ENCODE measurements around the gene FOXP3. TPM values are rescaled to one million over a fixed set of nuclear protein-coding genes. Genes with fewer than 3 reads are reported as not detected.

Gene FOXP3
- polyA plus RNA-seq, 4 donors: 0.47 to 1.2 (median 1.00) TPM

DNA sequence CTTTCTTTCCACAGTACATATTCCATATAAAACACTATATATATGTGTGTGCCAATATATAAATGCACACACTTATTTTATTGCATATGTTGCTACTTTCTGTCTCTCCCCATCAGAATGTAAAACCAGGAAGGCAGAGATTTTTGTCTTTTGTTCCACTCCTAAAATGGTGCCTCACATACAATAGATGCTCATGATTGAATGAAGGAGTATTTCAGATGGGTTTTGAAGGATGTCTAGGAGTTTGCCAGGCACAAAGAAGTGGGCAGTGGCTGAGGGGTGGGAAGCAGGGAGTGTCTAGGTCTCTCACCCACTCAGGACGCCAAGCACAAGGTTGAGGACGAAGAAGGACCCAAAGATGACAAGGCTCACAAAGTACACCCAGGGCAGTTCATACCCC is 36.8 kb downstream of the FOXP3 start:
- no peak for DNase-seq (ENCODE audit: low read depth in 4 of 4, low spot score in 2 of 4)

DNA sequence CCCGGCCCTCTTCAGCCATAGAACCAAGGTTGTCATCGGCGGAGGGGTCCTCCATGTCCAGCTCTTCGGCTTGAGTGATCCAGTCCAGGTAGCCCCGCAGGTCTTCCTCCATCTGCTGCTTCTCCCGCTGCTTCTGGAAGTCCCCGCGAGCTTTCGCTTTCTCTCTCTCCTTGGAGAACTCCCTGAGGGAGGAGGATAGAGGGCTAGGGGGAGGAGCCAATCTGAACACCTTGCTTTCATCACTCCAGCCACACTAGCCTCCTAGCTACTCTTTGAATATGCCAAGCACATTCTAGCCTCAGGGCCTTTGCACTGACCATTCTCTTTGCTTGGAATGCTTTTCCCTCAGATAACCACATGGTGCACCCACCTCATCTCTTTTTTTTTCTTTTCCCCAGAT is 37.6 kb downstream of the FOXP3 start:
- DNase-seq (ENCODE audit: low read depth in 4 of 4, low spot score in 2 of 4): no peak

DNA sequence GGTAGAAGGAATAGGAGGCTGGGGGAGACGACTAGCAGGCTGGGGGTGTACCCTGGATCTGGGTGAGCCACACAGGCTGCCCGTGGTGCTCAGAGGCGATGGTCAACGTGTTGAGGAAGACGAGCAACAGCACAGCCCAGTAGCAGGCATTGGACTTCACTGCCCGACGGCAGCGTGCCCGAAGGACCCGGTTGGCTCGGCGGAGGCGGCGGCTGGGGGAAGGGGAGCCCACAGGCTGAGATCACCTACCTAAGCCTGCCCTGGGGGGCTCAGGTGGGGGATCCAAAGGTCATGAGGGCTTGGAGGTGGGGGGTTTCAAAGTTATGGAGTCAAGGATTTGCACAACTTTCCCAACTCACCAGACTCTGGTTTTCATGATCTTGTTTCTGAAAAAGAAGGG is 38.7 kb downstream of the FOXP3 start:
- no peak for DNase-seq (ENCODE audit: low read depth in 4 of 4, low spot score in 2 of 4)

DNA sequence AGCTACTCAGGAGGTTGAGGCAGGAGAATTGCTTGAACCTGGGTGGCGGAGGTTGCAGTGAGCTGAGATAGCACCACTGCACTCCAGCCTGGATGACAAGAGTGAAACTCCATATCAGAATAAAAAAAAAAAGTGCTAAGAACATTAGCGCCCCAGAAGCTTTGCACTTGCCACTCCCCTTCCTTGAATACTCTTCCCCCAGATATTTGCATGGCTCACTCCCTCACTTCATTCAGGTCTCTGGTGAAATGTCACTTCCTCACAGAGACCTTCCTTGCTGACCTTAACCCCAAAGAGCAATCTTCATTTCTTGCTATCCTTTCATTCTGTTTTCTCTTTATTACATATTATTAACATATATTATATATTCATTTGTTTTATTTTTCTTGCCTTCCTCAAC is 42.6 kb downstream of the FOXP3 start:
- no peak for DNase-seq (ENCODE audit: low read depth in 4 of 4, low spot score in 2 of 4)

DNA sequence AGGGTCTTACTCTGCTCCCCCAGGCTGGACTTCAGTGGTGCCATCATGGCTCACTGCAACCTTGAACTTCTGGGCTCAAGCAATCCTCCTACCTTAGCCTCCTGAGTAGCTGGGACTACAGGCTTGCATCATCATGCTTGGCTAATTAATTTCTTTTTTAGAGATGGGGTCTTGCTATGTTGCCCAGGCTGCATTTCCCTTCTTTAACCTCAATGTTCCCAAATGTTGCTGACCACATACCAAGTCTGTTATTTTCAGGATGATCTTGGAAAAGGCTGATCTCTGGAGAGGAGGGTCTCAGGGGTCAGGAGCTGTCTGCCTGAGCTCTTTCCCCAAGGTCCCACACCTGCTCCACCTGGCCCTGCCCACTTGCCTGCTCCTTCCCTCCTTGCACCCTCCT is 44.4 kb downstream of the FOXP3 start:
- no peak for DNase-seq (ENCODE audit: low read depth in 4 of 4, low spot score in 2 of 4)

DNA sequence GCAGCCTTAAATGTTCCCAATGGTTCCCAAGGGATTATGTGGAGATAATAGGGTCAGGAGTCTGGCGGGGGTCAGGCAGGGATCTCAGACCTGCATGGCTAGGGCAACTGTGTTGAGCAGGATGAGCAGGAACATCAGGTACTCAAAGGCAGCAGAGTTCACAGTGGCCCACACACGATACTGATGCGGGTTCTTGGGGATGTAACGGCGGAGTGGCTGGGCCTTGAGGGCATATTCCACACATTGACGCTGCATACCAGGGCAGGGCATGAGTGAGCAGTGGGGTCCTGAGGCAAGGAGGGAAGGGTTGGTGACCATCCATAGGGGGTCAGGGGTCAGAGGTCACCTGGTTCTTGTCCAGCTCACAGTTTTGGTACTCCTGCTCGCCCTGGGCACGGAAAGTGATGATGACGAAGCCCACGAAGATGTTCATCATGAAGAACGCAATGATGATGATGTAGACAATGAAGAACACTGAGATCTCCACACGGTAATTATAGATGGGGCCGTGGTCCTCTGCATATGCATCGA is 49.4 kb downstream of the FOXP3 start:
- no peak for DNase-seq (ENCODE audit: low read depth in 4 of 4, low spot score in 2 of 4)

DNA sequence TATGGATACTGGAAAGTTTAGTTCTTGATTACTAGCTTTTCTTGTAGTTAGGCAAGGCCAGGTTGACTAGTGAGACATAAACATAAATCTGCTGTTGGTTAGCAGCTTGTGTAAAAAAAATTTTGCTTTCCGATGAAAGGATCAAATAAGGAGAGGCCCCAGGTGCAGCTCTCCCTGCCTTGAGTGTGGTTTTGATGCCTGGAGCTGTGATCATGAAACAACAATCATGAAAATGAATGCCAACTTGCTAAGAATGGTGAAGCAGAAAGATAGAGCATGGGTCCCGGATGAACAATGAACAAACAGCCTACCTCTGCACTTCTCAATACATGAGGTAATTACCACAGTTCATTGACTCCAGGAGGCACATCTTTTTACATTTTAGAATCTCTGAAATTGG is 50.1 kb downstream of the FOXP3 start:
- DNase-seq (ENCODE audit: low read depth in 4 of 4, low spot score in 2 of 4): no peak

DNA sequence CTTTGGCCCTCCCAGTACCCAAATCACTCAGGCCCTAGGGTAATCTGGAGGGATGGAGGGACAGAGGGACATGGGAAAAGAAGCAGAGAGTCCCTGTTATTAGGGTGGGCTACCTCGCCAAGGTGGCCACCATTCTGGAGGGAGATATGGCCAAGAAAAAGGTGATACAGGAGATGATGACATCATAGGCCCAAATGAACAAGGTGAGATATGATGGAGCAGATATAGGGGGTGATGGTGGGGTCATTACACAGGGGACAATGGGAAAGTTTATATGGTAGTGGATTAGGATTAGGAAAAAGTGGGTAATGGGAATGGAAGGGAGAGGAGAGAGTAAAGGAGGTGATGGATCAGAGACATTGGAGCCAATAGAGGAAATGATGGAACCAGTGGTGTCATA is 51.6 kb downstream of the FOXP3 start:
- DNase-seq (ENCODE audit: low read depth in 4 of 4, low spot score in 2 of 4): no peak

DNA sequence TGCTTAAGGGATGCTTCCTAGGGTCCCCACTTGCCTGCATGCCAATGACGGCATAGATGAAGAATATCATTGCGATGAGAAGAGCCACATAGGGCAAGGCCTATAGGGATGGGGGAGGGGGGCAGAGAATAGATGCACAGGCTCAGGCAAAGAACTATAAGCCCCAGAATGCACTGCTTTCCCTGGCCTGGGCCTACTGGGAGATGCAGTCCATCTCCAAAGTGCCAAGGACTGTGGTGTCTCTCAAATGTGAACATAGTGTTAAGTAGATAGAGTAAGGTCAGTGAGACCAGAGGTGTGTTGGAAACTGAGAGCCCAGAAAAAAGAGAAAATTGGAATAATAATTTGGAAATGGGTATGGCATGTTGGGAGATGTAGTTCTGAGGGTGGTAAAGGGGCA is 52.3 kb downstream of the FOXP3 start:
- DNase-seq (ENCODE audit: low read depth in 4 of 4, low spot score in 2 of 4): no peak

DNA sequence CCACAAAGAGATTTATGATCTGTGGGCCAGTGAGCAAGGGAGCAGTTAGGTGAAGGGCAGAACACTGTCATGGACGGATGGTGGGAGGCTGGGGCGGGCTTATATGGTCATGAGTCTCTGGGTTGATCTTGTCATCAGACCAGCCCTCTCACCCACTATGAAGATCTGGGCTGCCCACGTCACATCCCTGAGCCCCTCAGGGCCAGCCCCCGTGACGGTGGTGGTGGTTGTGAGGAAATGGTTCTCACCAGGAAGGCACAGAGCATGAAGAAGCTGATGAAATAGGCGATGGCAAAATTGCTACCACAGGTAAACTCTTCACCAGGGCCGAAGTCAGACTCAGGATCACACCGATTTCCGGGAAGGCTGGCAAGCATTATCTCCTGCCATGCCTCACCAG is 53.4 kb downstream of the FOXP3 start:
- DNase-seq (ENCODE audit: low read depth in 4 of 4, low spot score in 2 of 4): no peak

DNA sequence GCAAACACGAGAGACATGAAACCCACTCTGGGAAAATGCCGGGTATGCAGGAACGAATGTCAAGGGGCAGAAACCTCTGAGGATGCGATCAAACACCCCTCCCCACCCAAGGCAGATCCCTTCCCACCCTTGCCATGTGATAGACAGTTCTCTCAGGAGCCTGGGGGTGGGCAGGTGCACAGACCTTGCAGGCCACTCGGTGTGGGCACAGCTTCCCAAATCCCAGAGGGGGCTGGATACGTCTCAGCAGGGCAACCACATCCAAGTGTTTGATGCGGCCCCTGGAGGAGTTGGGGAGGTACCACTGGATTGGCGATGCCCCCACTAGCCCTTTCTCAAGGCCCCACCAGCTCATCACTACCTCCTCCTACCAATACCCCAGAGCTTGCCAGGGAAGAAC is 54.1 kb downstream of the FOXP3 start:
- DNase-seq (ENCODE audit: low read depth in 4 of 4, low spot score in 2 of 4): no peak

DNA sequence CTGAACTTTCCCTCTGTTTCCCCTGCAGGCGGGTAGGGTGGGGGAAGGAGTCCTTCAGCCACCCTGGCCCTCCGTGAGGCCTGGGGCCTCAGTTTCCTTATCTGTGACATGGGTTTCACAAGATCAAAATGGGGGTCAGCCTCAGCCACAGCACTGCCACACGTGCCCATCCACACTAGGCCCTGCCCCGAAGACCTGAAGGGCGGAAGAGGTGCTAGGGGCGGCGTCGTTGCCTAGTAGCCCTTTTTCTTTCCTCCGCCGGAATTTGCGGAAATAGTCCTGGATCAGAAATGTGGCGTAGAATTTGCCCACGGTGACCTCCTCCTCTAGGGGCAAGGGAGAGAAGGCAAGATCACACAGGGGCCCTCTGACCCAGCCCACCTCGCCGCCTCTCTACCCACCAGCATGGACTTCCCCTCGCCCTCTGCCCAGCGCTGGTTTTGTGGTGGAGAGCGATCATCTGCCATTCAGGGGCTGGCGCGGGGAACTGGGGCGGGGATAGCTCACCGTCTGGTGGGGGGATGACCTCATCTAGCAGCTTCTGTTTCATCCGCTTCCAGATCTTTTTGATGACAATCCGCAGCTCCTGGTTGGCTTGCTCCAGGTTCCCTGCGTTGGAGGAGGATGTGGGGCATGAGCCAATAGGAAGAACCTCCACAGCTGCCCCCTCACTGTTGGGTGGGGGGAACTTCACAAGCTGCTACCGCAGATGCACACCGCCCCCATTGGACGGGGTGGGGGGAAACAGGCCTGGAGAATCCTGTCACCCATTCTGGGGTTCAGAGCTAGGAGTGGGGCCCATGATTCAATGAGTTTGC is 54.9 kb downstream of the FOXP3 start:
- no peak for DNase-seq (ENCODE audit: low read depth in 4 of 4, low spot score in 2 of 4)

DNA sequence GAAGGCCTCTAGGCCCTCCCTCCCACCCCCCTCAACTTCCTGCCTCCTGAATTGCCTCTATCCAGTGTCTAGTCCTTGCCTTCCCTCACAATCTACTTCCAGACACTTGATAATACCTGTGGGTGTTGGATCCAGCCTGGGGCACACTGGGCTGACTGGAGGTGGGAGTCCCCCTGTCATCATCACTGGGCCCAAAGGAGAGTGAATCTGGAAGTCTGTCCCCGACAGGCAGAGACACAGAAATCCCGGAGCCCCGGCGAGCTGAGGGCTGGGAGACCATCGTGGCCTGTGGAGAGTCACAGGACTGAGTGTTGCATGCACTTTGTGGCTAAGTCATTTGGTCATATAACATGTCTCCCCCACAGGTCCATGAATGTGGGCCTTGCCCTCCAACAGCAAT is 56.1 kb downstream of the FOXP3 start:
- DNase-seq (ENCODE audit: low read depth in 4 of 4, low spot score in 2 of 4): no peak

DNA sequence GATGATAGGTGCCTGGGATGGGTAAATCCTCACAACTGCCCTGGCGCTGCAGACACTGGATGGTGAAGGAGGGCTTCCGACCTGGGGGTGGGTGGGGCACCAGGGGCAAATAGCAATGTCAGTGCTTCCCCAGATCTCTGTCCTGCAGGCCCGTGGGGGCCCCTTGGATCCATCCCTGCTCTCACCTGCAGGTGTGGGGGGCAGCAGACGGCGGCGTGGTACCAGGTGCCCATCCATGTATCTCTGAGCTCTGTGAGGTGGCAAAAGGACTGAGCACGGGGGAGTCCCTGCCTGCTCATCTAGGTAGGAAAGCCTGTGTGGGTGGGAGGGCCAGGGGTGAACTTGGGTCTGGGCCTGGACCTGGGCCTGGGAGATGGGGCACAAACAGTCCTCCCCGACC is 58.0 kb downstream of the FOXP3 start:
- DNase-seq (ENCODE audit: low read depth in 4 of 4, low spot score in 2 of 4): no peak

DNA sequence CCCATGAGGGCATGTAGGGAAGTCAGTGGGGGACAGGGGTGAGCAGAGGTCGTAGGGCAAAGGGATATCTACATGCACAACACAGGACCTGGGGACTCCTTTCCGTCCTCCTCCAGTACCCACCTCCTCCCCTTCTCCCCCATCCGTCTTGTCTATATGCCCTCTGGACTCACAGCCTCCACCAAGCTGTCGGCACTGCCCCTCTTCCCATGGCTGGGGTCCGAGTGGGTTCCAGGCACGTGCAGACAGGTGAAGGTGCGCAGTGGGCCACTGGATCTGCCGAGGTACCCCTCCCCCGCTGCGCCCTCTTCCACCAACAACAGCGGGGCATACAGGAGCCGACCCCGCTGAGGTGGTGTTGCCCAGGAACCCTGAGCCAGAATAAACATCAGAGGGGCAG is 59.1 kb downstream of the FOXP3 start:
- DNase-seq (ENCODE audit: low read depth in 4 of 4, low spot score in 2 of 4): no peak

DNA sequence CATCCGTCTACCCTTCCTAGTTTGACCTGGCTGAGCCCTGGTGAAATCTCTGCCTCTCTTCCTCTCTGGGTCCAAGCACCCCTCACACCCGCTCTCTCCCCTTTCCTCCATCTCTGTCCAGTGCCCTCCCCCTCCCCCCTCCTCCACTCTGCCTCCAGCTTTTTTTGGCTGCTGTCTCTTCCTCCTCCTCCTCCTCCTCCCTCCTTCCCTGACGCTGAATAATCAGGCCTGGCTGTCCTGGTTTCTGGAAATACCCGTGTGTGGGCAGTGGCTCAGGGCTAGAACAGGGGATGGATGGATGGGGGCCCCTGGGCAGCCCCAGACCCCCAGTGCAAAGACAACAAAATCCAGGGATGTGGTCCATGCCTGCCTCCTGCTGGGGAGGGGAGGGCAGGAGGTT is 59.8 kb downstream of the FOXP3 start:
- DNase-seq (ENCODE audit: low read depth in 4 of 4, low spot score in 2 of 4): no peak

DNA sequence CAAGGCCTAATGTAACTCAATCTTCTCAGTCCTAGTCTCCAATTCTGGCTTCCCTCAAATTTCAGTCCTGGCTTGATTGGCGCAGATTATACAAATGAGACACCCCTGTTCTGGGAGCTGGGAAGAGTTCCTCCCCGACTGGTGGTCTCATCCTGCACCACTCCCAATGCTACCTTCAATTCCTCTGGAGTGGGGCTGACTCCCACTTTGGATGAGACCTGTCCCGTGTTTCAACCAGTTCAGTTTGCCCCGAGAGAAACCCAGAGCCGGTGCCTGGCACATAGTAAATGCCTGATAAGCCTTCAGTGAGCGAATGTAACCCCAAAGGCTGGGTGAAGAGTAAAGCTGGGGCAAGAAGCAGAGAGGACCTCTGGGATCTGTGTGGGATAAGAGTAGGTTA is 60.5 kb downstream of the FOXP3 start:
- no peak for DNase-seq (ENCODE audit: low read depth in 4 of 4, low spot score in 2 of 4)

DNA sequence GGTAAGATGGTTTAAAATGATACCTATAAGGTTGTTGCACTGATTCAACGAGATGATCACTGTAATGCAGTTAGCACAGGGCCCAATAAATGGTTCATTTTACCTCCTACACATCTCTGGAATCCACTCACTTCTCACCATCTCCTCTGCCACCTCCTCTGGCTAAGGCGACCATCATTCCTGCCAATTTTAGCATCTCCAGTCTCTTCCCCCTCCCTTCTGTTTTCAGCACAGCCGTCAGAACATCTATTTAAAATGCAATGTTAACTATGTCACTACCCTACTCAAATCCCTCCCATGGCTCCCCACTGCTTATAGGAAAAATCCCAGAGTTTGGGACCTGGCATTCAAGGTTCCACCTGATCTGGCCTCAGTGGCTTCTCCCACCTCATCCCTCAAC is 61.0 kb downstream of the FOXP3 start:
- no peak for DNase-seq (ENCODE audit: low read depth in 4 of 4, low spot score in 2 of 4)

DNA sequence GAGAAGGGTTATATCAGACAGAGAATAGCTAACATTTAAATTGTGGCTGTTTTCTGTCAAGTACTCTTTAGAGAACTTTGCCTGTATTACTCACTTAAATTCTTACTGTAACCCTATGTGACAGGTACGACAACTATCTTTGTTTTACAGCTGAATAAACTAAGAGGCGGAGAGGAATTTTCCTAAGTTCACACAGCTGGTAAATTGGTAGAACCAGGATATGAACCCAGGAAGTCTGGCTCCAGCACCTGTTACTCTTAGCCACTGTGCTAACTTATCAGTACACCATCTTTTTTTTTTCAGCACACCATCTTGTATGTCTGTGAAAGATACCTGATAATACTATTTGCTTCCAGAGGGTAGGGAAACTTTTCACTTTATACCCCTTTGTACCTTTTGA is 62.5 kb downstream of the FOXP3 start:
- DNase-seq (ENCODE audit: low read depth in 4 of 4, low spot score in 2 of 4): no peak

All from left renal cortex interstitium (tissue), 4 donors.